ENCODE measurements around the gene PSMA3.

- TF ChIP-seq CTCF (conservative IDR thresholded peaks at IDR 0.05 in 1 of 2, IDR thresholded peaks at IDR 0.05 in 1 of 2; ENCODE audit: low read depth in 1 of 2, low read length in 2 of 2) = no peak
- no peak for TF ChIP-seq EZH2 (IDR thresholded peaks at IDR 0.05; ENCODE audit: low read length, missing control alignments)
Observed at GRCh38 chr14:58215191-58215914, 29.3 kb upstream of the PSMA3 start.
